DMS153 treated with DMSO at 0.1 percent for 48 hours (cell line): Measurements from ENCODE around the gene PCGF1.

Experiments
- DNase-seq: peaks from one replicate; lab custom pipeline; 2025; ENCODE audit not compliant: unreplicated experiment; lab: John Stamatoyannopoulos, UW

PCGF1 gene

DNA sequence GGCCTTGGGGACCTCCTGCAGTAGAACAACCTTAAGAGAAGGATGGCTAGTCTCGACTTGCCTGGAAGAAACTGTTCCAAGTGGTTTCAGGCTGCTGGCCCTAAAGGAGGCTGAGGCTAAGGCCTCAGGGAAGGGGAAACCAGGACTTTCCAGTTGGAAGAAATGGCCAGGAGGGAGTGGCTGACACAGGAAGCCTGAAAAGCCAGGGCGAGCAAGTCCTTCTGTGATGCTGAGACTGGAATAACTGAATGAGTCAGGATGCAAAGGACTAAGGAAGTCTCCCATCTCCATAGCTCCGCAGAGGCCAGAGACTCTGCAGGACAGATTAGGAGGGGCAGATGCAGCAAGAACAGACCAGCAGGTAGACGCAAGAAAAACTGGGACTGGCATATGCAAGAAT, 29.6 kb upstream of the PCGF1 start:
- no peak for DNase-seq

DNA sequence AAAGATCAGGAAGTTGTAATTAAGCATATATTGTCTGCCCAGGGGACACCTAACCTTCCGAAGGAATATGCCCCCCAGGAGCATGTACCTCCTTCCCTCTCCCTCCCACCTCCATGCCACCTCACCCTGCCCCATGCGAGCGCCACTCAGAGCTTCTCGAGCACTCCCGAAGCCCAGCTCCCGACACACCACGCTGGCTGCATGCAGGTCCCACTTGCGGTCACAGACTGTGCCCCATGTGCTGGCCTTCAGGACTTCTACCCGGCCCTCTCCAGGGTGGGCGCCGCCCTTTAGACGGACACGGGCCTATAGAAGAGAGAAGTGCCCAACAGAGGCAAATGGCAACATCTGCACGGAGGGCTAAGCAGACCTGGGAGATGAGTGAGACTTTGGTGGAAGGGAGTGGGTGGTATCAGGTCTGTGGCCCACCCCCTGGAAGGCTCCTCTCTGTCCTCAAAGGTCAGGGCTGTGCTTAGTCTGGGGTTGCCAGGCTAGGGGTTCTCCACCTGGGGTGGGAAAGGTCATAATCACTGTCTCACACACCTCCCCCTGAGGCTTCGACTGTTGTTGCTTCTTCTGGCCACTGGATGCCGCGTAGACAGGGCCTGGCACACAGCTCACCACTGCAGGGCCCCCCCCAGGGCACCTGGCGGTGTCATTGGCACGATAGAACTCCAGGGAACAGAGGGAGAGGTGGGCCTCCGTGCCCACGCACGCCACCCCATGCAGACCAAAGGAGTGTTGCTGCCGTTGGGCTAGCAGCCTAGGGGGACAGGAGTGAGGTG, 28.9 kb upstream of the PCGF1 start:
- no peak for DNase-seq

DNA sequence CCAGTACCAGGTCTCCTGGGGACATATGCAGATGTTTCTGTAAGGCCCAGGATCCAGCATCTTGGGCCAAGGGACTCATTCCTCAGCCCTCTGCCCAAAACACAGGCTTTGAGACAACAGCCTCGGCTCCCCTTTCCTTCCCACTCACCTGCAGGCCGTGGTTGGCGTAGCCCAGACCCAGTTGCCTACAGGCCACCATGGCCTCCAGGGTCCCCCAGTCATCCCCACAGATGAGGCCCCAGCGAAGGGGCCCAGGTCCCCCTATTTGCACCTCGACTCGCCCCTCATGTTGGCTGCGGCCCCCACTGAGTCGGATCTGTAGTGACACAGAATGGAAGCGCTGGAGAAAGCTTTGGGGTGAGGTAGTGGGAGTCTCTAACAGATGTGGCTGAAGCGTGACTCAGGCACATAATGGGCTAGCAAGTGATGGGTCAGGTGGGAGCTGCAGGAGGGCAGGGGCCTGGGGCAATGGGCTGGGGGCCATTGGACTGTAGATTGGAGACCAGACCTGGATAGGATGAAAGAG, 28.0 kb upstream of the PCGF1 start:
- no peak for DNase-seq

DNA sequence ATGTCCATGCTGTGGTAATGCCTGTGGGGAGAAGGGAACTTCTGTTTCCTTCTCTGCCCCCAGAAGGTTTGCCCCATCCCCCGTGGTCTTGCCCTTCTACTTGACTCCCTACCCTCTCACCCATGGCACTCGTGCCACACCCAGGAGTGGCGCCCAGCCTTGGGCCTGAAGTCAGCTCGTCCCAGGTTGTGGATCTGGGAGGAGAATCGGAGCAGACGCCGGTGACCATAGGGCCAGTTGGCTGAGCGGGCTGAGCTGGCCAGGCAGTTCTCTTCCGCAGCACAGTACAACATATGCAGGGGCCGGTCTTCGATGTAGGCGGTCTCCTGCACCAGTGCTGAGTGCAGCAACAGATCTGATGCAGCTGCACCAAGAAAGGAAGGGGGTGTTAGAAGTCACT, 26.9 kb upstream of the PCGF1 start:
- DNase-seq = no peak

DNA sequence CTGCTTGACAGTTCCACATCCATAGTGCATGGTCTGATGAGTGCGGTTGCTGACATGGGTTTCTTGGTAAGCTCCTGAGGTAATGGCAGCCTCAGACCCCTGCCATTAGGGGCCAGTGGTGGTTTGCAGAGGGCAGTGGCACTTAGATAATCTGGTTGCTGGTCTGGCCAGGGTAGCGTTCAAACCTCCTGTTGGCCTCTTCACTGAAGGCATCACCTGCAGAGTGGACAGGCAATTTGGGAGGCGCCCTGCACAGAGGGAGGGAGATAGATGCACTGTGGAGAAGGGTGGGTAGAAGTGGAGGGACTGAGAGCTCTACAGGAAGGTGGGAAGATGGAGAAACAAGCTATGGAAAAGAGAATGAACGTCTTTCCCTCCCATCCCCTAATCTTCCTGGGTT, 26.0 kb upstream of the PCGF1 start:
- DNase-seq = no peak

DNA sequence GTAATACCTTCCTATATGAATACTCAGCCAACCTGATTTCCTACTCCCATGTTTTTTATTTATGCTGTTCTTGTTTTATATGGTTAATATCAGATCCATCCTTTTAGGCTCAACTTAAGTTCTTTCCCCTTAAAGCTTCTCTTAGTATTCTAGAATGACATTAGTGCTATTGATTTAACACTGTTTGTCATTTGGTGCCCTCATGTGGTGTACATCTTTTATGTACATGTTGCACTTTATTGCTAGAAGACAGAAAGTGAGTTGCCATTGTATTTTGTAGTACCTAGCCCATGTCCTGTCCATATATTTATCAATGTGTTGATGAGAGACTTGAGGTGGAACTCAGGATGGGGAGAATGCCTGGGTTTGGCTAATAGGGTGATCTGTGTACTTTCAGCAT, 24.7 kb upstream of the PCGF1 start:
- no peak for DNase-seq

DNA sequence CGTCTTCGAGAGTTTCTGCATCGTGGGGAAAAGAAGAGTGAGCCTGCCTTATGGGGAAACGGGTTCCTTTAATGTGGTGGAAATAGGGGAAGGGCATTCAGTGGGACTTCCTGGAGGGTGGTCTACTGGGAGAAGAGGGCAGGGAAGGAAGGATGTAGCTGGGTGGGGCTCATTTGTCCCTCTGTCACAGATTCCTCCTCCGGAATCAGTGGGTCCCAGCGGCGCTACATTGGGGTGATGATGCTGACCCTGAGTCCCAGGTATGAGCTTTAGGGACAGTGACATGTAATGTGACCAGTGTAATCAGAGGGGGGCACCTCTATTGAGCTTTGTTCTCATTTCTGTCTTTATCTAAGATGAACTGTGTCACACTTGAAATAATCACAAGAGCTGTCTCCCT, 24.2 kb upstream of the PCGF1 start:
- no peak for DNase-seq

DNA sequence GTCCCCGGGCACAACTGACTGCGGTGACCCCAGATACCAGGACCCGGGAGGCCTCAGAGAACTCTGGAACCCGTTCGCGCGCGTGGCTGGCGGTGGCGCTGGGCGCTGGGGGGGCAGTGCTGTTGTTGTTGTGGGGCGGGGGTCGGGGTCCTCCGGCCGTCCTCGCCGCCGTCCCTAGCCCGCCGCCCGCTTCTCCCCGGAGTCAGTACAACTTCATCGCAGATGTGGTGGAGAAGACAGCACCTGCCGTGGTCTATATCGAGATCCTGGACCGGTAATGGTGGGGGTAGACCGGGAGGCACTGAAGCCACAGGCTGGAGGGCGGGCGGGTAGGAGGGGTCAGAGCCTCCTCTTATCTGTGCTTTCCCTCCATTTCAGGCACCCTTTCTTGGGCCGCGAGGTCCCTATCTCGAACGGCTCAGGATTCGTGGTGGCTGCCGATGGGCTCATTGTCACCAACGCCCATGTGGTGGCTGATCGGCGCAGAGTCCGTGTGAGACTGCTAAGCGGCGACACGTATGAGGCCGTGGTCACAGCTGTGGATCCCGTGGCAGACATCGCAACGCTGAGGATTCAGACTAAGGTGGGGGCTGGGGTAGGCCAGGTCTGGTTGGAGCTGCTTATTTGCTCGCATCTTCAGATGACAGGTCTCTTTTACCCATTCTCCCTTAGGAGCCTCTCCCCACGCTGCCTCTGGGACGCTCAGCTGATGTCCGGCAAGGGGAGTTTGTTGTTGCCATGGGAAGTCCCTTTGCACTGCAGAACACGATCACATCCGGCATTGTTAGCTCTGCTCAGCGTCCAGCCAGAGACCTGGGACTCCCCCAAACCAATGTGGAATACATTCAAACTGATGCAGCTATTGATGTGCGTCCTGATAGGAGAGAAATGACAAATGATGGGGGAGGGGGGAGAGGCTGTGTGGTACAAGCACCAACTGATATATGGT, 23.0 kb upstream of the PCGF1 start:
- no peak for DNase-seq

DNA sequence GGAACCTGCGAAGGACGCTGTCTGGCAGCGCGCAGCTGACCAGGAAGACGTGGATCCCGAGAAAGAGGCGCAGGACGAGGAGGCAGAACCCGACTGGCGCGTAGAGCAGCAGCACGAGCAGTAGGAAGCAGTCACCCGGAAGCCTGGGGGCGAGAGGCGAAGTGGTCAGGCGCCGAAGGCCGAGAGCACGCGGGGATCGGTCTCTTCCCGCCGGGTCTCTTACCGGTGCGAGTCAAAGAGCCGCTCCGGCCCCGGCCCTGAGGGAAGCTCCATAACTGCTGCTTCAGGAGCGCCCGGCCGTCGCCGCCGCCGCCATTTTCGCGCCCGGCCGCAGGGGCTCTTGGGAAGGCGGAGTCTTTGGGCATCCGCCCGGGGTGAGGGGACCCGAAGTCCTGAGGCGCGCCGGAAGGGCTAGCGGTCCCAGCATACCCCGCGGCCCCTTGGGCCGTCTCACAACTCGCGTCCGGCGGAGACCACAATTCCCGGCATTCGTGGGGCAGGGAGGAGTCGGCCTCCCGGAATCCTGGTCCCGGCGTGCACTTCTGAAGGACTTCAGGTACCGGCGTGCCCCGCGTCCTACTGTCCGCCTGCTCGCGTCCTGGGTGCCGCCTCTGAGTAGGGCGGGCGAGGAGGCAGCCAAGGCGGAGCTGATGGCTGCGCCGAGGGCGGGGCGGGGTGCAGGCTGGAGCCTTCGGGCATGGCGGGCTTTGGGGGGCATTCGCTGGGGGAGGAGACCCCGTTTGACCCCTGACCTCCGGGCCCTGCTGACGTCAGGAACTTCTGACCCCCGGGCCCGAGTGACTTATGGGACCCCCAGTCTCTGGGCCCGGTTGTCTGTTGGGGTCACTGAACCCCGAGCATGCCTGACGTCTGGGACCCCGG, 22.1 kb upstream of the PCGF1 start, which contains the start of the genes AUP1 and HTRA2:
Gene AUP1, minus strand, starts transcription at position 350 of the 882 bp plus-strand sequence. Its CDS starts 77 bp downstream, at position 273.
Gene HTRA2, plus strand, starts transcription at position 577 of the 882 bp plus-strand sequence. Its CDS starts 74 bp downstream, at position 651.
- peak; percentile 90 for DNase-seq

DNA sequence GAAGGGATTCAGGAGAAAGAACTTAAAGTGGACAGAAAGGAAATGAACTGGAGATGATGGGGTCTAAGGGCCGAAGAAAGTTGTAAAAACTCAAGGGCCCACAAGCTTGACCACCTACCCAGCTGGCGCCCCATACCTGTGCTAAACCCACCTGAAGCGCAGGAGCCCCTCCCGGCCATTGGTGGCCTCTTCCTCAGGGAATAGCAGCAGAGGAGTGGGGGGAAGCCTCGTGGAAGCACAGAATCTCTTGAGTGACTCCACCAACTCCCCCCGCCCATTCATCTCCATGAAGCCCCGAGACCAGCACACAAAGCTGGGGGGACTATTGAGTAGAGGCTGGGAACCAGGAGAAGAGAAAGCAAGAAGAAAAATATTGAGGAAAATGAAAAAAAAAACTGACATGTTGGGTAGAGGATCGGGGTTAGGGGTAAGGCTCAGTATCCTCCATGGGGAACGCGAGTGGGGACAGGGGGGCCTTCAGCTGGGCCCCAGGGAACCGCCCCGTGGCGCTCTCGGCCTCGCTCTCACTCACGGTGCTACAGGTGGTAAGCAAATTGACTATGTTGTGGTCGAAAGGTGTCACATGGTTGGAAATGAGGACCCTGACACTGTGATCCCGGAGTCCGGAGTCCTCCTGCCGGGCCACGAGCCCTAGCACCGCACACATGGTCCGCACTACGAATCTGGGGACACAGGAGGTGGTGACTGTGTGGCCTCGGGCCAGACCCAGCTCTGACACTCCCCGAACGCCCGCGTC, 21.3 kb upstream of the PCGF1 start:
- DNase-seq = no peak

DNA sequence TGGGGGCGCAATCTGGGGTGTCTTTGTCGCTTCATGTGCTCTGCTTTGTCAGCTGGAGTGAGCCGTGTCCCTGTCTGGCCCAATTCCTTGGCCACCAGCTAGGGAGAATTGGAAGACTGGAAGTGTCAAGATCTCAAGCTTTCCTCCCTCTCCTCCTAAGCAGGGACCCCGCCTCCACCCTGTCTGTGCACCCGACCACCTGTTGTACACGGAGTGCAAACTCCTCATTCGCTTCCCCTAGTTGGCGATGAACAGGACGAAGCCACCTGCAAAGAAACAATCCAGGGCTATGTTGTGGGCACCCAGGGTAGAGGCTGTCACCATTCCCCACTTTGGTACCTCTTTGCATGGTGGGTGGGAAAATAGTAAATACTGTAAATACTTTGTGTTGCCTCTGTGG, 20.2 kb upstream of the PCGF1 start:
- DNase-seq = no peak

DNA sequence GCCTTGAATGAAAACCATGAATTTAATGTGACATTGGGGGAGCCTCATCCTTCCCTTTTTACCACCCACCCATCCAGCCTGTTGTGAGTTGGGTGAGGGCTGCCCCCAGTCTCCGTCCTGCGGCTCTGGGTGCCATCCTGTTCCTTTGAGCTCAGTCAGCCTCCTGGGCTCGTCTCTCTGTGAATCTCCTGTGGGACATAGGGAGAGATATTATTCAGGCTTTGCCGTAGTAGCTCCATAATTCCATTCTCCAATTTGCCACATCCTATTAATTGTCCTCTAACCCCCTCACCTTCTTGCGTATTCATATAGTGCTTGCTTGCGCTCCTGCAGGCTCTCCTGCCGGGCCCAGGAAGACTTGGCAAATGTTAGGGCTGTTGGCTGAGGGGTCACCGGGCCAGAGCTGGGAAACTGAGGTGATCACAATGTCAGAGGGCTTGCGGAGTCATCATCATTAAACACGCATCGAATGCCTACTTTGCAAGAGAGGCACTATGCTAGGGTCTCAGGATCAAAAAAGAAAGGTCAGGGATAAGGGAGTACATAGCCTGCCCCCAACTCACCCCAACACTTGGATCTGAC, 19.2 kb upstream of the PCGF1 start:
- no peak for DNase-seq

DNA sequence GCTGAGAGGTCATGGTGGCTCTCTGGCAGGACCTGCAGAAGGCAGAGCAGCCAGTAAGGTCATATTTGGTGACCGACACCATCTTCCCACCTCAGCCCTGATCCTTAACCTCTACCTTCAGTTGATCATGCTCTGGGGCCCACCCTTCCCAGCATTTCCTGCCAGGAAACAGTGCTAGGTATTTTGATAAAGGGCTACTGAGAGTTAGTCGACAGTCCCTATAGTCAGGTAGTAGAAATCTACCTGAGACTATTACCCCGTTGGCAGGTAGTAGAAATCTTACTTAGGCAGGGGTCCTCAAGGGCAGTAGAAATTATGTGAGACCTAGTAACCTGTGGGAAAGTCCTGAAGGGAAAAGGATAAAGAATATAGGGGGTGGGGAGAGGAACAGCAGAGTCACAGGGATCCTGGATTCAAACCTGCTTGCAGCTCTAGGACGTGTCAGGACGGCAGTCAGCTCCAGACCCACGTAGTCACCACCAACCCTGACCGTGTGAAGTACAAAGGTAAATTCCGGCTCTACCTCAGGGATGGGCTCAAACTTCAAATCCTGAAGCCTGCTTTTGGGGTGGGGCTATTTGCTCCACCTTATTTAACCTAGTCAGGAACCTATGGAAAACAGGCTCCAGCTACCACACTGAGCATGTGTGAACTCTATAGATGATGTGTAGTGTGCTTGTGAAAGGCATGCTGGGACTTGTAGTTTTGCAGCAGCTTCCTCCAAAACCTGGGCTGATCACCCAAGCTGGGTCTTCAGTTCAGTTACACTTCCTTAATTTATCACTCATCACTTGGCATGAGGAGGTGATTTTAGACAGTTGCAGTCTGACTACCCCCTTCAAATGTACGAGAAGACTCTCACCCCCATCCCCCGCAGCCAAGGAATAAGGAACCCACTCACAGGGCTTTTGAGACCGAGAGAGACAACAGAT, 18.5 kb upstream of the PCGF1 start, which contains the start of gene DQX1:
Gene DQX1, minus strand, starts transcription at position 515 of the 932 bp plus-strand sequence. Its CDS starts 502 bp downstream, at position 13.
- DNase-seq = no peak

DNA sequence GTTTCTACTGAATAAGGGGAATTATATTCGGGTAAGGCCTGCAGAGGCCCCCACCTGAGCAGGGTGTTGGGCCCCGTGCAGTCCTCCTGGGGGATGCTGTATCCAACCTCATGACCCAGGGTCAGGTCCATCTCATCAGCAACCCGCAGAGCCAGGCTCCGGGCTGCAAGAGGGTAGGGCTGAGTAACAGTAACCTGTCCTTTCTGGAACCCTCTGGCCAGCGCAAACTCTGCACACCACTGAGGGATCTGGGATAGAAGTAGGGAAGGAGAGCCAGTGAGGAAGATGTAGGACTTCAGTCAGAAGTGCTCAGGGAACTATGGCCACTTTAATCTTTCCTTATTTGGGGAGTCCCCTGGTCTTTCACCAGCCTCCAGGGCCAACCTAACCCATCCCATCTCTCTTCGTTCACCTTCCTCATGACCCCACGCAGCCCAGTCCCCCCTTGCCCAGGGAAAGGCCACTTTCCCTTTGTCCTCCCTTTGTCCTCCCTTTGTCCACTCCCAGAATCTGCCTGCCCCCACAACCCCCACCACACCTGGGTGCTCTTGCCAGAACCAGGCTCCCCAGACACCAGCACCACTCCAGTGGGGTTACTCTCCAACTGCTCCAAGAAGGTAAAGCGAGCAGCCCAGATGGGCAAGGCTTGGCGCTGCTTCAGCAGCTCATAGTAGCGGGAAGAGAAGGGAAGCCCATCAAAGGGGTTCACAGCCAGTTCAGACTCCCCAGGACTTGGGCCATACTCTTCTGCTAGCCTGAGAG, 17.6 kb upstream of the PCGF1 start:
- no peak for DNase-seq

DNA sequence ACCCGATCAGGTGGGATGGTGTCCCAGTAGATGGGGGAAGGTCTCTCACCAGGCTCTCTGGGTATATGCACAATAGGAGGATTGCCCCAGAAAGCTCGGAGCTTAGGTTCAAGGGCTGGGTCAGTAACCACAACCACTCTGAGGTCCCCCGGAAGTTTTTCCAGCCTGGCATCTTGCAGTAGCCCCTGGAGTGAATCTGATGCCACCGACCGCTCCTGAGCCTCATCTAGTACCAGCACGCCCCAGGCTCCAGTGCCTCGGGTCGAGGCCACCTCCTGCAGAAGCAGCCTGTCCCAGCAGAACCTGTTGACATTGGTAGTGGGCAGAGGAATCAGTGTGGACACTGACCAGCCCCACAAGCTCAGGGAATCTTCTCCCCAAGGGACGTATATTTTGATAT, 16.5 kb upstream of the PCGF1 start:
- DNase-seq = no peak

DNA sequence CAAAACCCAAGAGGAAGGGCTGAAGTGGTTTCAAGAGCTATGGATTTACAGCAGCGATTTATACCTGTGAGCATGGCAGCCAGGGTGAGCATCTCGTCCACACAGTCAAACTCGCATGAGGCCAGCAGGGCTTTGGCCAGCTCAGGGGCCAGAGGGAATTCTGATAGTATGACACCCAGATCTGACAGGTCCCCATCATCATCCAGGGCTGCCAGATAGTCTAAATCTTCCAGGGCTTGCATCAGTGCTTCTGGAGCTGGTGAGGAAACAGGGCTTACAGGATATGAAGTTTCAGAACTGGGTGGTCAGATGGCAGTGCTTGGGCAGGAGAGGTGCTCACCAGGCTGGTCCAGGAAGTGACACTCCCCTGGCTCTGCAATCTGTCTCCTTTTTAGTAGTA, 15.0 kb upstream of the PCGF1 start:
- no peak for DNase-seq

DNA sequence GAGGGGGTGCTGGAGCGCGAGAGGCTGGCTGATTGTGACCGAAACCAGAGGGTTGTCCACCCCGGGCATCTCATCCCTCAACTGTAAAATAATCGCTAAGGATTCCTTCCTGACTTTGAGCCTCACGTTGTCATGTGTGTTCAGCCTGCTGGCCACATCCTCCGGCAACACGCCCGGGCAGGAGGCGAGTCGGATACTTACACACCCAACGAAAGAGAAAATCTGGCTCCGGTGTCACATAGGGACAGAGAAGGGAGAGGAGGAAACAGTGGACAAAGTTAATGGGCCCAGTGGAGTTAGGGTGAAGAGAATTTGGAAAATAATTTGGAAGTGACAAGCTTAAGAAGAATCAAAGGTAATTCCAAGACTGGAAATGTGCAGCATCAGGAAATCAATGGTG, 9.2 kb upstream of the PCGF1 start:
- DNase-seq = no peak
